SK-N-MC (cell line): Measurements from ENCODE around the gene PDCD1LG2.

Experiments
- DNase-seq: peaks from one replicate; pipeline ENCODE4 v3.0.0-alpha.2; 2011; ENCODE audit warnings: low read depth, low spot score
- H3K27ac ChIP-seq: fragments of 200-600 bp; sonication (generic); 2 replicates; pipeline ENCODE4 v1.5.1; 2016; ENCODE audit warnings: mixed run types
- H3K36me3 ChIP-seq: fragments of 200-600 bp; sonication (generic); 2 replicates; pipeline ENCODE4 v1.6.1; 2017; ENCODE audit warnings: antibody characterized with exemption, low read length, mixed read lengths; ENCODE audit not compliant: insufficient read depth
- H3K4me3 ChIP-seq: fragments of 200-600 bp; sonication (generic); 2 replicates; pipeline ENCODE4 v1.5.1; 2016
- H3K9ac ChIP-seq: fragments of 200-600 bp; sonication (generic); 2 replicates; pipeline ENCODE4 v1.8.0; 2017; ENCODE audit warnings: mixed run types, mixed read lengths; ENCODE audit not compliant: insufficient read length
- H3K9me3 ChIP-seq: fragments of 200-600 bp; sonication (generic); 2 replicates; pipeline ENCODE4 v1.6.1; 2017; ENCODE audit warnings: low read depth, mild to moderate bottlenecking, antibody characterized with exemption, low read length, moderate library complexity, mixed read lengths
- EZH2 ChIP-seq: fragments of 200-600 bp; sonication (generic); IDR thresholded peaks from one replicate; pipeline ENCODE4 v1.6.1; 2017; ENCODE audit warnings: antibody characterized with exemption
- FOXP2 ChIP-seq: optimal IDR thresholded peaks from 2 replicates; pipeline ENCODE3; 2011; ENCODE audit warnings: mild to moderate bottlenecking, moderate library complexity; ENCODE audit not compliant: insufficient read depth; ENCODE audit errors: extremely low read length, control extremely low read depth
- POLR2AphosphoS5 ChIP-seq: IDR thresholded peaks from 2 replicates; pipeline ENCODE4 v1.6.1; 2012; ENCODE audit warnings: mild to moderate bottlenecking, low read depth, low read length, borderline replicate concordance

PDCD1LG2 gene

GRCh38 chr9:5479994-5480694 lies 30.2 kb upstream of the PDCD1LG2 start:
- H3K27ac ChIP-seq, result no peak overlapping the region
- TF ChIP-seq EZH2 (no peak), POLR2AphosphoS5 (no peak), FOXP2 (no peak)
- DNase-seq, result no peak
- no peak overlapping the region for H3K9ac ChIP-seq
- no peaks in the 10 kb centered on the region for H3K9me3 ChIP-seq
- H3K36me3 ChIP-seq, result no peaks in the 10 kb centered on the region
- H3K4me3 ChIP-seq, result no peak overlapping the region

DNA sequence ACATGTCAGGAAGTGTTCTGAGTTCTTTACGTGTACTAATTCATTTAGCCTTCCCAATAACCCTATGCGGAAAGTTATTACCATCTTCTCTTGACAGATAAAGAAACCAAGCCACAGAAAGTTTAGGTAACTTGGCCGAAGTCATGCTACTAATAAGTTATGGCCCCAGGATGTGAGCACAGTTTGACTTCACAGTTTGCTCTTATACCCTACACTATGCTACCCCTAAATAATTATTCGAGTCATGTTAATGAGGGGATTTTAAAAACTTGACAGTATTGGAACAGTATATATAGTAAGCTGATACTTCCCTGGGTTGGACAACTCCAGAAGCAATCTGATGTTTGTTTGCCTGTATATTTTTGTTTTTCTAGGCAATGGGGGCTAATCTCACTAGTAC lies 29.4 kb upstream of the PDCD1LG2 start:
- H3K36me3 ChIP-seq, result no peaks in the 10 kb centered on the region
- H3K9ac ChIP-seq, result no peak overlapping the region
- TF ChIP-seq POLR2AphosphoS5 (no peak), FOXP2 (no peak), EZH2 (no peak)
- DNase-seq, result no peak
- no peak overlapping the region for H3K4me3 ChIP-seq
- H3K27ac ChIP-seq, result no peak overlapping the region
- no peaks in the 10 kb centered on the region for H3K9me3 ChIP-seq

DNA sequence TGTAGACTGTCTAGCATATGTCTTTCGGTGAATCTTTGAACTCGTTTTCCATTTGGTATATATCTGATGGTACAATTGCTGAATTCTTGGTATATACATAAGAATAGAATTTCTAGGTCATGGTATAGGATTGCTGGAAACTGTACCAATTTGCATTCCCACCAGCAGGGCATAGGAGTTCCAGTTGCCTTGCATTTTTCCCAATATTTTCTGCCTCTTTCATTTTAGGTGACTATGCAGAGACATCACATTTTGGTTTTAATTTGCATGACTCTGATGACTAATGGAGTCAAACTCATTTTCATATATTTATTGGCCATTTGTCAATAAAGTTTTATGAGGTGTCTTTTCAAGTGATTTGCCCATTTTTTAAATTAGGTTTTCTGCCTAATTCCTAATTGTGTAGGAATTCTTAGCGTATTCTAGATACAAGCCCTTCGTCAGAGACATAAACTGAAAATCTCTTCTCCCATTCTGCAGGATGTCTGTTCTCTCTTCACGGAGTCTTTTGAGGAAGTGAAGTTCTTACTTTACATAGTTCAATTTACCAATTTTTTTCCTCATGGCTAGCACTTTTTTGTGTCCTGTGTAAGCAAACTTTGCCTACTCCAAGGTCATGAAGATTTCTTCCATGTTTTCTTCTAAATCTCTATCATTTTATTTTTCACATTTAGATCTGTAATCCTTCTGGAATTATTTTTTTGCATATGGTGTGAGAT lies 28.9 kb upstream of the PDCD1LG2 start:
- DNase-seq, result no peak
- Histone ChIP-seq H3K9ac (no peak overlapping the region), H3K36me3 (no peaks in the 10 kb centered on the region), H3K27ac (no peak overlapping the region), H3K4me3 (no peak overlapping the region), H3K9me3 (no peaks in the 10 kb centered on the region)
- TF ChIP-seq EZH2 (no peak), FOXP2 (no peak), POLR2AphosphoS5 (no peak)

- Histone ChIP-seq H3K9ac (no peak overlapping the region), H3K27ac (no peak overlapping the region), H3K36me3 (no peaks in the 10 kb centered on the region), H3K4me3 (no peak overlapping the region), H3K9me3 (no peaks in the 10 kb centered on the region)
- TF ChIP-seq FOXP2 (no peak), EZH2 (no peak), POLR2AphosphoS5 (no peak)
- no peak for DNase-seq
Observed at GRCh38 chr9:5482194-5482593, 28.1 kb upstream of the PDCD1LG2 start.

DNA sequence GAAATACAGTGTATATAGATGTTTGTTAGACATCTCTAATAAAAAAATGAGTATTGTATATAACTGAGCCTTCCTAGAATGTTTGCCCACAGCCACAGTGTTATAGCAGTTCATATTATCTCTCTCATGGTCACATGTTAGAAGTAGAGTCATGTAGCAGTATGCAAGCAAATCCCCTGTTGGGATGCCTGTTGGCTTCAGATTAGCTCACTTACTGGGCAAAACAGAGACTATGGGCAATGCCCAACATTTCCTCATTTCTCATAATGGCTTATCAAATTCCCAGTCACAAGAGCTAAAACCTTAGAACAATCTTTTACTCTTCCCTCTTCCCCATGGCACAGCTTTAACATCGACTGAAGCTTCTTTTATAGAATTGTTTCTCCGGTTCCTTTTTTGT lies 27.0 kb upstream of the PDCD1LG2 start:
- no peak overlapping the region for H3K27ac ChIP-seq
- TF ChIP-seq EZH2 (no peak), FOXP2 (no peak), POLR2AphosphoS5 (no peak)

GRCh38 chr9:5485378-5486085 lies 24.8 kb upstream of the PDCD1LG2 start:
- TF ChIP-seq POLR2AphosphoS5, result no peak
- no peak for TF ChIP-seq FOXP2
- no peak for TF ChIP-seq EZH2
- Histone ChIP-seq H3K36me3 (no peaks in the 10 kb centered on the region), H3K9me3 (no peaks in the 10 kb centered on the region), H3K27ac (no peak overlapping the region), H3K4me3 (no peak overlapping the region), H3K9ac (no peak overlapping the region)
- DNase-seq, result no peak

More for the DNA sequence above, 27.0 kb upstream of the PDCD1LG2 start:
- no peak for DNase-seq
- Histone ChIP-seq H3K9me3 (no peaks in the 10 kb centered on the region), H3K4me3 (no peak overlapping the region), H3K9ac (no peak overlapping the region), H3K36me3 (no peaks in the 10 kb centered on the region)

DNA sequence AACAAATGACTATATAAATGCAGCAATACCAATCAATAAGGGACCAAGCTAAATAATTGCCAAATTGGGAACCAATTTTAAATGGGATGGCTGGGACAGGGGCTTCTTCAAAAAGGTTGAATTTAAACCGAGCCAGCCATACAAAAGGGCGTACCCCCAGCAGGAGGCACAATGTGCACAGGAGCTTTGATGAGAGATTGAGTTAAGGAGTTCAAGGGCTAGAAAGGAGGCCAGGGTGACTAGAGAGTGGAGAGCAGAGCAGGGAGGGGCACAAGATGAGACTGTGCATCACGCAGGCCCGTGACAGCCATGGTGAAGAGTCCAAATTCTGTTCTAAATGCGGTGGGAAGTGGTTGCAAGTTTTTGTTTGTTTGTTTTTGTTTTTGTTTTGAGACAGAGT lies 23.3 kb upstream of the PDCD1LG2 start:
- no peak for TF ChIP-seq POLR2AphosphoS5
- TF ChIP-seq EZH2, result no peak
- no peak for TF ChIP-seq FOXP2
- DNase-seq, result no peak

More for the DNA sequence above, 23.3 kb upstream of the PDCD1LG2 start:
- H3K27ac ChIP-seq, result no peak overlapping the region
- H3K9ac ChIP-seq, result no peak overlapping the region
- H3K4me3 ChIP-seq, result no peak overlapping the region
- H3K9me3 ChIP-seq, result no peaks in the 10 kb centered on the region
- no peaks in the 10 kb centered on the region for H3K36me3 ChIP-seq
